Measurements from ENCODE around the gene MGST2. TPM values are rescaled to one million over a fixed set of nuclear protein-coding genes. Genes with fewer than 3 reads are reported as not detected.

MGST2 gene
- polyA plus RNA-seq, 3 donors: 41.7 to 221 (median 153) TPM

DNA sequence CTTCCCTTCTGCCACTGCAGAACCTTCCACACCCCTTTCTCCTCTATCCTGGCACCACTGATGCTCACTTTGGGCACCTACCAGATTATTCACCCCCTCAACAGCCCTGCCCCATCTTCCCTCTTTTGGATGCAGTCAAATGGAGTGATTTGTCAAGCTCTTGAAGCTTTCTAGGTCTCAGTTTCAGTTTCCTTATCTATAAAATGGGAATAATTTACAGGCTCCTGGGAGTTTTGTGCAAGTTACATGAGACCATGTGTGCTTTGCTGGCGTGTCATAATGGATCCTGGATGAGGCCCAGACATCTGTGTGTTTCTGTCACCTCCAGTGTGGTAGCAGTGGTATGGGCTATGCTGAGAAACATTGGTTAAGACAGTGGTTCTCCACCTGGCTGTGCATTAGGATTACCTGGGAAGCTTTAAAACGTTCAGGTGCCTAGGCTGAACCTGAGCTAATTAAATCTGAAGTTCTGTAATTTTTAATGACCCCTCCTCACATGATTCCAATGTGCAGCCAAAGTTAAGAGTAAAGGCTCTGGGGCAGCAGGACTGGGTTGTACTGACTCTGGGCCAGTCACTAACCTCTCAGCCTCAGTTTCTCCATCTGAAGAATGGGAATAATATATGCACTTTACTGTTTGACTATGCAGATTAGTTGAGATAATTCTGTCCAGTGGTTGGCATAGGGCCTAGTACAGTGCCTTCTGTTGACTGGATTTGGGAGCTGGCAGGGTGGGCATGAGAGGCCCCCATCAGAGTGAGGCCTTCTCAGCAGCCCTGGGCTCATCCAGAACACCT lies 6.8 kb upstream of the MGST2 start:
- Histone ChIP-seq H3K27ac (ENCODE audit: low read depth in 1 of 2, low read length in 2 of 2) (peak overlapping the region in 1 of 2 donors; percentile 60), H3K9ac (ENCODE audit: insufficient read depth, low read length, poor library complexity, severe bottlenecking) (no peak overlapping the region), H2AFZ (ENCODE audit: insufficient read depth, low read depth, low read length, poor library complexity, severe bottlenecking) (no peak overlapping the region), H3K4me1 (ENCODE audit: control insufficient read depth in 1 of 2, insufficient read depth in 2 of 2, low read length in 2 of 2) (peaks cover 35 to 40% of the 10 kb centered on the region in 2 donors), H3K27me3 (ENCODE audit: control insufficient read depth in 2 of 2, insufficient read depth in 2 of 2, low read length in 2 of 2) (no peaks in the 10 kb centered on the region), H3K36me3 (replicated peaks in 1 of 2; ENCODE audit: control insufficient read depth in 1 of 2, insufficient read depth in 2 of 2, low read length in 2 of 2) (no peaks in the 10 kb centered on the region), H3K79me2 (ENCODE audit: insufficient read depth, low read length) (no peaks in the 10 kb centered on the region), H3K9me3 (replicated peaks in 1 of 2; ENCODE audit: control insufficient read depth in 1 of 2, insufficient read depth in 1 of 2, low read length in 2 of 2) (no peaks in the 10 kb centered on the region), H4K20me1 (ENCODE audit: insufficient read depth, low read length) (no peaks in the 10 kb centered on the region), H3K4me3 (replicated peaks in 1 of 3; ENCODE audit: low read depth in 2 of 3, low read length in 3 of 3) (no peak overlapping the region), H3K4me2 (replicated peaks; ENCODE audit: extremely low read depth, low read length, poor library complexity, severe bottlenecking) (no peak overlapping the region)
- Mint-ChIP-seq H3K27ac (peak overlapping the region in 6 of 7 donors; percentile 47 to 78 (median 66)), H3K4me1 (peaks cover 38% of the 10 kb centered on the region), H3K4me3 (no peak overlapping the region), H3K36me3 (peaks cover 2 to 3% of the 10 kb centered on the region in 2 donors), H3K9me3 (no peaks in the 10 kb centered on the region), H3K27me3 (ENCODE audit: low read depth in 3 of 3) (peaks cover 0 to 7% (median 0%) of the 10 kb centered on the region in 3 donors)
- DNase-seq: no peak
- intact Hi-C loops (cut with micrococcal nuclease): loop anchor here in 1 of 2 donors (10.0 kb wide), 1 partner anchor 54 kb away; no protein-coding TSS in a partner anchor
- TF ChIP-seq, protein P1, sequence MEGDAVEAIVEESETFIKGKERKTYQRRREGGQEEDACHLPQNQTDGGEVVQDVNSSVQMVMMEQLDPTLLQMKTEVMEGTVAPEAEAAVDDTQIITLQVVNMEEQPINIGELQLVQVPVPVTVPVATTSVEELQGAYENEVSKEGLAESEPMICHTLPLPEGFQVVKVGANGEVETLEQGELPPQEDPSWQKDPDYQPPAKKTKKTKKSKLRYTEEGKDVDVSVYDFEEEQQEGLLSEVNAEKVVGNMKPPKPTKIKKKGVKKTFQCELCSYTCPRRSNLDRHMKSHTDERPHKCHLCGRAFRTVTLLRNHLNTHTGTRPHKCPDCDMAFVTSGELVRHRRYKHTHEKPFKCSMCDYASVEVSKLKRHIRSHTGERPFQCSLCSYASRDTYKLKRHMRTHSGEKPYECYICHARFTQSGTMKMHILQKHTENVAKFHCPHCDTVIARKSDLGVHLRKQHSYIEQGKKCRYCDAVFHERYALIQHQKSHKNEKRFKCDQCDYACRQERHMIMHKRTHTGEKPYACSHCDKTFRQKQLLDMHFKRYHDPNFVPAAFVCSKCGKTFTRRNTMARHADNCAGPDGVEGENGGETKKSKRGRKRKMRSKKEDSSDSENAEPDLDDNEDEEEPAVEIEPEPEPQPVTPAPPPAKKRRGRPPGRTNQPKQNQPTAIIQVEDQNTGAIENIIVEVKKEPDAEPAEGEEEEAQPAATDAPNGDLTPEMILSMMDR (IDR thresholded peaks at IDR 0.05): no peak
- WGBS (ENCODE audit: insufficient coverage): 91% methylated on average over 1 of the region's 2 CpGs

DNA sequence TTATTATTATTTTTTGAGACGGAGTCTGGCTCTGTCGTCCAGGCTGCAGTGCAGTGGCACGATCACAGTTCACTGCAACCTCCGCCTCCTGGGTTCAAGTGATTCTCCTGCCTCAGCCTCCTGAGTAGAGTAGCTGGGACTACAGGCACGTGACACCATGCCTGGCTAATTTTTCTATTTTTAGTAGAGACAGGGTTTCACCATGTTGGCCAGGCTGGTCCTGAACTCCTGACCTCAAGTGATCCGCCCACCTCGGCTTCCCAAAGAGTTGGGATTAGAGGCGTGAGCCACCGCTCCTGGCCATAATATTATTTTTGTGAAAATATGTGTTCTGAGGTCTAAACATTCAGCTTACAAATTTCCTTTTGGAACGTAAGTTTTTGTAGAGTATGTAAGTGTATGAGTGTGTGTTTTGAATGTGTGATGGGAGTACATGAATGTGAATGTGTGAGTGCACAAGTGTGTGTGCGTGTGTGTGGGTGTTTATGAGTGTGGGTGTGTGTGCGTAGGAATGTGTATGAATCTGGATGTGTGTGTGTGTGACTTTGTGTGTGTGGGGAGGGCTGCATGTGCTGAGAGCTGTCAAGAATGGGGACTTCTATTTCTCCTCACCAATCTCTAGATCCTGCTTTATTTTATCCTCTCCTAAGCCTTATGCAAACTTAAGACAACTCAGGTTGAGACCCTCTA lies 5.7 kb upstream of the MGST2 start:
- H3K4me3 ChIP-seq (replicated peaks in 1 of 3; ENCODE audit: low read depth in 2 of 3, low read length in 3 of 3): no peak overlapping the region
- intact Hi-C loops (cut with micrococcal nuclease): loop anchor here in 1 of 2 donors (10.0 kb wide), 2 partner anchors 55 to 105 kb away; partner anchors contain the start of gene SETD7
- Mint-ChIP-seq H3K27ac (peak overlapping the region; percentile 68 to 95 (median 76)), H3K36me3 (peaks cover 2 to 3% of the 10 kb centered on the region in 2 donors), H3K4me1 (peaks cover 38% of the 10 kb centered on the region), H3K4me3 (no peak overlapping the region), H3K27me3 (ENCODE audit: low read depth in 3 of 3) (peaks cover 0 to 5% (median 0%) of the 10 kb centered on the region in 3 donors), H3K9me3 (no peaks in the 10 kb centered on the region)
- H3K27me3 ChIP-seq (ENCODE audit: control insufficient read depth in 2 of 2, insufficient read depth in 2 of 2, low read length in 2 of 2): no peaks in the 10 kb centered on the region
- peak overlapping the region in 1 of 2 donors; percentile 81 for H3K27ac ChIP-seq (ENCODE audit: low read depth in 1 of 2, low read length in 2 of 2)
- TF ChIP-seq, protein P1 (IDR thresholded peaks at IDR 0.05): no peak
- no peak overlapping the region for H3K4me2 ChIP-seq (replicated peaks; ENCODE audit: extremely low read depth, low read length, poor library complexity, severe bottlenecking)
- no peak for DNase-seq
- peaks cover 36 to 45% of the 10 kb centered on the region in 2 donors for H3K4me1 ChIP-seq (ENCODE audit: control insufficient read depth in 1 of 2, insufficient read depth in 2 of 2, low read length in 2 of 2)
- H3K9ac ChIP-seq (ENCODE audit: insufficient read depth, low read length, poor library complexity, severe bottlenecking): no peak overlapping the region
- WGBS (ENCODE audit: insufficient coverage): 91% methylated on average over 10 of the region's 12 CpGs
- no peaks in the 10 kb centered on the region for H3K36me3 ChIP-seq (replicated peaks in 1 of 2; ENCODE audit: control insufficient read depth in 1 of 2, insufficient read depth in 2 of 2, low read length in 2 of 2)
- no peaks in the 10 kb centered on the region for H3K9me3 ChIP-seq (replicated peaks in 1 of 2; ENCODE audit: control insufficient read depth in 1 of 2, insufficient read depth in 1 of 2, low read length in 2 of 2)
- peaks cover 8% of the 10 kb centered on the region for H3K79me2 ChIP-seq (ENCODE audit: insufficient read depth, low read length)
- H2AFZ ChIP-seq (ENCODE audit: insufficient read depth, low read depth, low read length, poor library complexity, severe bottlenecking): no peak overlapping the region
- H4K20me1 ChIP-seq (ENCODE audit: insufficient read depth, low read length): no peaks in the 10 kb centered on the region

Measured in CD14-positive monocyte (primary cell).